ENCODE results near the gene VAV2. TPM values are rescaled to one million over a fixed set of nuclear protein-coding genes. Genes with fewer than 3 reads are reported as not detected.
A peak's percentile ranks its signal among the peaks of the same experiment; 100 is the strongest.
"Not testable (repeated sequence)": the region's sequence is repeated elsewhere in the genome, so short reads cannot be mapped to it uniquely, and the experiment has no call there.

VAV2 gene
- total RNA-seq, 1 experiment from 2014 or later = 24.7 TPM

GRCh38 chr9:133989625-133990365 lies 2.3 kb downstream of the VAV2 start:
- BruUV-seq (replicated peaks) = no TSS peak
- intact Hi-C loops (cut with micrococcal nuclease; ENCODE audit: unreplicated experiment) = no loop called here
- no peaks in the 10 kb centered on the region for H3K9me3 ChIP-seq (ENCODE audit: control insufficient read depth, insufficient read depth, low read depth, low read length)
- H3K27ac ChIP-seq (ENCODE audit: low read length) = no peak overlapping the region
- H3K4me1 ChIP-seq (ENCODE audit: control insufficient read depth, insufficient read depth, low read length) = peaks cover 12% of the 10 kb centered on the region
- H3K27me3 ChIP-seq (ENCODE audit: control insufficient read depth, insufficient read depth, low read length) = no peaks in the 10 kb centered on the region
- in situ Hi-C loops (cut with HindIII; ENCODE audit: low pct_unique_long_range_greater_than_20kb, low sequenced_read_pairs) = no loop called here
- TF ChIP-seq POLR2AphosphoS5 (IDR thresholded peaks at IDR 0.05; ENCODE audit: low read depth, low read length) (no peak), SIN3A (IDR thresholded peaks at IDR 0.05; ENCODE audit: borderline replicate concordance, insufficient read depth, low read depth, low read length) (no peak), REST (IDR thresholded peaks at IDR 0.05; ENCODE audit: insufficient read depth in 1 of 2, low read depth in 2 of 2, low read length in 1 of 2) (no peak), CTCF (IDR thresholded peaks at IDR 0.05) (no peak), TCF7L2 (IDR thresholded peaks at IDR 0.05; ENCODE audit: low read depth, low read length) (no peak)
- peak overlapping the region in 1 of 2 experiments; percentile 66; a peak in 1 of 4 replicates for H3K4me3 ChIP-seq (ENCODE audit: low read depth in 2 of 2, low read length in 2 of 2)
- ChIA-PET POLR2A (no interaction called here), CTCF (no interaction called here)
- H3K36me3 ChIP-seq (ENCODE audit: control insufficient read depth, insufficient read depth, low read length) = no peaks in the 10 kb centered on the region
- ATAC-seq = no peak
- no peak for DNase-seq (ENCODE audit: low read depth, low spot score)

- H3K36me3 ChIP-seq (ENCODE audit: control insufficient read depth, insufficient read depth, low read length); intact Hi-C loops (cut with micrococcal nuclease; ENCODE audit: unreplicated experiment); H3K4me1 ChIP-seq (ENCODE audit: control insufficient read depth, insufficient read depth, low read length); CTCF ChIA-PET; H3K27me3 ChIP-seq (ENCODE audit: control insufficient read depth, insufficient read depth, low read length); in situ Hi-C loops (cut with HindIII; ENCODE audit: low pct_unique_long_range_greater_than_20kb, low sequenced_read_pairs); BruUV-seq (replicated peaks); DNase-seq (ENCODE audit: low read depth, low spot score); H3K9me3 ChIP-seq (ENCODE audit: control insufficient read depth, insufficient read depth, low read depth, low read length); ATAC-seq; H3K27ac ChIP-seq (ENCODE audit: low read length); H3K4me3 ChIP-seq (ENCODE audit: low read depth in 2 of 2, low read length in 2 of 2); POLR2A ChIA-PET: not testable (repeated sequence)
Observed at GRCh38 chr9:133988771-133989170, 3.4 kb downstream of the VAV2 start.

- no peak overlapping the region for H3K4me3 ChIP-seq (ENCODE audit: low read depth in 2 of 2, low read length in 2 of 2)
- no peaks in the 10 kb centered on the region for H3K27me3 ChIP-seq (ENCODE audit: control insufficient read depth, insufficient read depth, low read length)
- POLR2A ChIA-PET = no interaction called here
- H3K4me1 ChIP-seq (ENCODE audit: control insufficient read depth, insufficient read depth, low read length) = 0 out of 2 replicates have a peak, but pooled peaks cover 3% of the 10 kb centered on the region
- TF ChIP-seq CTCF (IDR thresholded peaks at IDR 0.05) (no peak), TCF7L2 (IDR thresholded peaks at IDR 0.05; ENCODE audit: low read depth, low read length) (no peak), REST (IDR thresholded peaks at IDR 0.05; ENCODE audit: insufficient read depth in 1 of 2, low read depth in 2 of 2, low read length in 1 of 2) (no peak), POLR2AphosphoS5 (IDR thresholded peaks at IDR 0.05; ENCODE audit: low read depth, low read length) (no peak), SIN3A (IDR thresholded peaks at IDR 0.05; ENCODE audit: borderline replicate concordance, insufficient read depth, low read depth, low read length) (no peak)
- in situ Hi-C loops (cut with HindIII; ENCODE audit: low pct_unique_long_range_greater_than_20kb, low sequenced_read_pairs) = no loop called here
- no peak for ATAC-seq
- H3K9me3 ChIP-seq (ENCODE audit: control insufficient read depth, insufficient read depth, low read depth, low read length) = no peaks in the 10 kb centered on the region
- TSS peak; percentile 27 for BruUV-seq (replicated peaks)
- CTCF ChIA-PET = no interaction called here
- H3K36me3 ChIP-seq (ENCODE audit: control insufficient read depth, insufficient read depth, low read length) = no peaks in the 10 kb centered on the region
- no peak overlapping the region for H3K27ac ChIP-seq (ENCODE audit: low read length)
- intact Hi-C loops (cut with micrococcal nuclease; ENCODE audit: unreplicated experiment) = no loop called here
- DNase-seq (ENCODE audit: low read depth, low spot score) = no peak
Observed at GRCh38 chr9:133987946-133988665, 4.0 kb downstream of the VAV2 start.
